Cardiac fibroblast (primary cell): Measurements from ENCODE around the gene MYO7A.

ENCODE experiments used
- DNase-seq, 2 donors: peaks; one replicate each; pipeline versions ENCODE4 v3.0.0 to v3.0.0-alpha.2; 2010; ENCODE audit warnings: low read depth in 2 of 2
- H3K4me3 ChIP-seq, 2 donors: replicated peaks in 1 of 2; 1 replicate in 1 of 2; 2 replicates in 1 of 2; pipeline ENCODE4 v1.5.1; 2011; ENCODE audit warnings: low read depth in 2 of 2, low read length in 2 of 2, mild to moderate bottlenecking in 2 of 2, moderate library complexity in 1 of 2
- TF ChIP-seq, protein P1 (sequence below): IDR thresholded peaks from one replicate; pipeline ENCODE4 v1.5.1; 2011; ENCODE audit warnings: low read depth, mild to moderate bottlenecking, low read length, inconsistent platforms

The MYO7A gene

DNA sequence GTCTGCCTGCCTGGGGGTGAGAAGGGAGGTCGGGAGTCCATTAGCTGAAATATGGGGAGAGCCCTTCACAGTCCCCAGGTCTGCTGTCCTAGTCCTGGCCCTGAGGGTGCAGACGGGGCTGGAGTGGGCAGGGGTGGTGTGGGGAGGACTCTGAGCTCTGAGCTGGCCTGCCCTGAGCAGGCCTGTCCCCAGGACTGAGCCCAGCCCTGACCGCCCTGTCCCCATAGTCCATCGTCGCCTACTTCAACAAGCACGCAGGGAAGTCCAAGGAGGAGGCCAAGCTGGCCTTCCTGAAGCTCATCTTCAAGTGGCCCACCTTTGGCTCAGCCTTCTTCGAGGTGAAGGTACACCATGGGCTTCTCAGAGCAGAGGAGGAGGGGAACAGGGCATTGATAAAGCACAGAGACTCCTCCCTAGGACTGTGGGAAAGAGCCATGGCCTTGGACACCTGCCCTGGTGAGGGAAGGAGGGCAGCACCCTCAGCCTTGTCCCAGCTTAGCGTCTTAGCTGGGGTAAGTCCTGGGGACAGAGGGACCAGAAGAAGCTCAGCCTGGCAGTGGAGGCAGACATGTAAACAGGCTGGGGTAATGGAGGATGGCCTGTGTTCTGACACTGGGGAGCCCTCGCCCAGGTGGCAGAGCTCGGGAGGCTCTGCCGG lies 83.7 kb downstream of the MYO7A start:
- no peak for DNase-seq
- TF ChIP-seq, protein P1, sequence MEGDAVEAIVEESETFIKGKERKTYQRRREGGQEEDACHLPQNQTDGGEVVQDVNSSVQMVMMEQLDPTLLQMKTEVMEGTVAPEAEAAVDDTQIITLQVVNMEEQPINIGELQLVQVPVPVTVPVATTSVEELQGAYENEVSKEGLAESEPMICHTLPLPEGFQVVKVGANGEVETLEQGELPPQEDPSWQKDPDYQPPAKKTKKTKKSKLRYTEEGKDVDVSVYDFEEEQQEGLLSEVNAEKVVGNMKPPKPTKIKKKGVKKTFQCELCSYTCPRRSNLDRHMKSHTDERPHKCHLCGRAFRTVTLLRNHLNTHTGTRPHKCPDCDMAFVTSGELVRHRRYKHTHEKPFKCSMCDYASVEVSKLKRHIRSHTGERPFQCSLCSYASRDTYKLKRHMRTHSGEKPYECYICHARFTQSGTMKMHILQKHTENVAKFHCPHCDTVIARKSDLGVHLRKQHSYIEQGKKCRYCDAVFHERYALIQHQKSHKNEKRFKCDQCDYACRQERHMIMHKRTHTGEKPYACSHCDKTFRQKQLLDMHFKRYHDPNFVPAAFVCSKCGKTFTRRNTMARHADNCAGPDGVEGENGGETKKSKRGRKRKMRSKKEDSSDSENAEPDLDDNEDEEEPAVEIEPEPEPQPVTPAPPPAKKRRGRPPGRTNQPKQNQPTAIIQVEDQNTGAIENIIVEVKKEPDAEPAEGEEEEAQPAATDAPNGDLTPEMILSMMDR = no peak

DNA sequence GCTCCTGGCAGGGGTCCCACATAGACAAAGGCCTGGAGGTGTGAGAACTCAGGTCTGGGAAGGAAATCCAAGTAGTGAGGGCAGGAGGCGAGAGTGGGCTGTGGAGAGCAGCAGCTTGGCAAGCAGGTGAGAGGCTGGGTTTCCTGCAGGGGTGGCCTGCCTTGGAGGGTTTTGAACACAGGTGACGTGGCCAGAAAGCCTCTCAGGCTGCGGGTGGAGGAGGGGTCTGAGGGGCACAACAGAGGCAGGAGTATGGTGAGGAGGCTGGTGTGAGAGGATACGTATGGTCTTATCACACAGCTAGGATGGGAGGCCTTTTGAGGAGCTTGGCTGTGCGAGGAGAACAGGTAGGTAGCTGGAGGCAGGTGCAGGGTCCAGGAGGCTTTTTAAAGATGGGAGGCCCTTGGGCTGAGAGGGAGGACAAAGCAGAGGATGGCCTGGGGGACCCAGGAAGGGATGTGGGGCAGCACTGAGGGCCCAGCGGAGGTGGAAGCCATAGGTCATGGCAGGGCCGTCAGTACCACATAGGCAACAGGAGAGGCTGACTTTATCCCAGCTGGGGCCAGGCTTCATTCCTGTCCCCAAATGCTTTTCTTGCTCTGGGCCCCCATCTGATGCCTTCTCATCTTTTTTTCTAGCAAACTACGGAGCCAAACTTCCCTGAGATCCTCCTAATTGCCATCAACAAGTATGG lies 84.4 kb downstream of the MYO7A start:
- DNase-seq = no peak
- TF ChIP-seq, protein P1 = no peak
- H3K4me3 ChIP-seq = no peak overlapping the region

More for the DNA sequence above, 83.7 kb downstream of the MYO7A start:
- H3K4me3 ChIP-seq = no peak overlapping the region

DNA sequence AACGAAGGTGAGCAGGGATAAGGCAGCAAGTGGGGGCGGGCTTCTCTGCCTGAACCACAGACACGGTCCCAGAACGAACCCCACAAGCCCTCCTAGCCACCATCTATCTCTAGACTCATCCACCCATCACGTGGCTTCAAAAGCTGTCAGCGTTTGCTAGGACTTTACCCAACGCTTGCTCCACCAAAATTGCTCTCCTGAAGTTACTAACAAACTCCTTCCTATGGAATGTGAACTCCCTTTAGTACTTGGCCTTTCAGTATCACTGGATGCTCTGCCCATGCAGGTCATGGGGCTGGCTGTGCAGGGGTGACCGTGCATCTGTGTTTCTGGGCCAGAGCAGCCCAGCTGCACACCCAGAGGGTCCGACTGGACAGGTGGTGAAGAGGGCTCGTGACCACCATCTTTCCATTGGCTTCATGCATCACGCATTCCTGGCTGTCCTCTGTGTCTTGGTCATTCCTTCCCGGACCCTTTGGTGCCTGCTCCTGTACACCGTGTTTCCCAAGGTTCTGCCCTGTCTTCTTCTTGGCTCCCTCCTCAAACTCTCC lies 85.1 kb downstream of the MYO7A start:
- no peak for DNase-seq
- H3K4me3 ChIP-seq = no peak overlapping the region
- TF ChIP-seq, protein P1 = no peak

DNA sequence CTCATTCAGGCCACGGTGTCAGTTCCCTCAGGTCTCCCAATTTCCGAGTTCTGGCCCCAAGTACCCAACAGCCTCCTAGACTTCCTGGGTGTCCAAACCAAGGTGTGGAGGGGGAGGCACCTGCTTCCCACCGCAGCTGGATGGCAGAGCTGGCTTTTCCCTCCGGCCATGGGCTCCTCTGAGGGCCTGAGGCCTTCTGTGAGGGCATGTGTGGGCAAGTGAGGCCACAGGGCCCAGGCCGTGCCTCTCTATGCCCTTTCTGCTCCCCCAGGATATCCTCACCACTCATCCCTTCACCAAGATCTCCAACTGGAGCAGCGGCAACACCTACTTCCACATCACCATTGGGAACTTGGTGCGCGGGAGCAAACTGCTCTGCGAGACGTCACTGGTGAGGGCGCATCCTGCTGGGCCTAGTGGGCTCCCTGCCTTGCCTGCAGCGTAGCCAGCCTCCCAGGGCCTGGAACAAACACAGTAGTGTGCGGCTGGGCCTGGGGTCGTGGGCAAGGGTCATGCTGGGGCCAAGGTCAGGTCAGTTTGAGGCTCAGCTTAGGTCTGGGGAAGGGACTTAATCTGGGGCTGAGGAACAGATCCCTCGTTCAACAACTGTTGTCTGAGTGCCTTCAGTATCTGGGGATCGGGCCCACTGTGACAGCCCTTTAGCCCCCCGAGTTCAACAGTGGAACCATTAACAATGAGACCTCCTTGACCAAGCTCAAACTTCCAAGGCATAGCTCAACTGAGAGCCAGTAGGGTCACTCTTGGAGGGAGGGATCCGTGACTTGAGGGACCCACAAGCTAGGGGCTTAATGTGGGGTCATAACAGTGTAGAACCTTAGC lies 85.8 kb downstream of the MYO7A start:
- TF ChIP-seq, protein P1 = no peak
- no peak for DNase-seq

DNA sequence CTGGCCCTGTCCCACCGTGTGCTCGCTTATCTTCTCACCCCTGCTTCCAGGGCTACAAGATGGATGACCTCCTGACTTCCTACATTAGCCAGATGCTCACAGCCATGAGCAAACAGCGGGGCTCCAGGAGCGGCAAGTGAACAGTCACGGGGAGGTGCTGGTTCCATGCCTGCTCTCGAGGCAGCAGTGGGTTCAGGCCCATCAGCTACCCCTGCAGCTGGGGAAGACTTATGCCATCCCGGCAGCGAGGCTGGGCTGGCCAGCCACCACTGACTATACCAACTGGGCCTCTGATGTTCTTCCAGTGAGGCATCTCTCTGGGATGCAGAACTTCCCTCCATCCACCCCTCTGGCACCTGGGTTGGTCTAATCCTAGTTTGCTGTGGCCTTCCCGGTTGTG lies 86.5 kb downstream of the MYO7A start:
- TF ChIP-seq, protein P1 = no peak
- DNase-seq = no peak

More for the DNA sequence above, 85.8 kb downstream of the MYO7A start:
- no peak overlapping the region for H3K4me3 ChIP-seq

DNA sequence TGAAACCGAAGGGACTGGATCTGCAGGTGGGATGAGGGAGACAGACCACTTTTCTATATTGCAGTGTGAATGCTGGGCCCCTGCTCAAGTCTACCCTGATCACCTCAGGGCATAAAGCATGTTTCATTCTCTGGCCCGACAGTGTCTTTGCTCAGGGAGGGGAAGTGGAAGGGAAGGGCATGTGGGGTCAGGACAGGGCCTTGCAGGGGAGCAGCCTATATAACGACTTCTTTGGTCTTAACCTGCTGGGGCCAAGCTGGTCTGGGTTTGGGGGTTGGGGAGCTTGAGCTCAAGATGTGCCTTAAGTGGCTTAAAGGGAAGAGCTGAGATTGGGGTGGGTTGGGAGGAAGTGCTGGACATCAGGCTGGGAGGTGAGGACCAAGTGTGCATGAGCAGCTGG lies 87.1 kb downstream of the MYO7A start:
- no peak for DNase-seq
- H3K4me3 ChIP-seq = no peak overlapping the region
- TF ChIP-seq, protein P1 = no peak

More for the DNA sequence above, 86.5 kb downstream of the MYO7A start:
- no peak overlapping the region for H3K4me3 ChIP-seq
